Measurements from ENCODE around the gene ANKMY1. TPM values are rescaled to one million over a fixed set of nuclear protein-coding genes. Genes with fewer than 3 reads are reported as not detected.

ANKMY1 gene
- total RNA-seq, 3 donors from 2014 or later (not counting 1 experiment from before 2014, with no cell fraction given) = 43.8 to 51.5 (median 46.6) TPM

DNA sequence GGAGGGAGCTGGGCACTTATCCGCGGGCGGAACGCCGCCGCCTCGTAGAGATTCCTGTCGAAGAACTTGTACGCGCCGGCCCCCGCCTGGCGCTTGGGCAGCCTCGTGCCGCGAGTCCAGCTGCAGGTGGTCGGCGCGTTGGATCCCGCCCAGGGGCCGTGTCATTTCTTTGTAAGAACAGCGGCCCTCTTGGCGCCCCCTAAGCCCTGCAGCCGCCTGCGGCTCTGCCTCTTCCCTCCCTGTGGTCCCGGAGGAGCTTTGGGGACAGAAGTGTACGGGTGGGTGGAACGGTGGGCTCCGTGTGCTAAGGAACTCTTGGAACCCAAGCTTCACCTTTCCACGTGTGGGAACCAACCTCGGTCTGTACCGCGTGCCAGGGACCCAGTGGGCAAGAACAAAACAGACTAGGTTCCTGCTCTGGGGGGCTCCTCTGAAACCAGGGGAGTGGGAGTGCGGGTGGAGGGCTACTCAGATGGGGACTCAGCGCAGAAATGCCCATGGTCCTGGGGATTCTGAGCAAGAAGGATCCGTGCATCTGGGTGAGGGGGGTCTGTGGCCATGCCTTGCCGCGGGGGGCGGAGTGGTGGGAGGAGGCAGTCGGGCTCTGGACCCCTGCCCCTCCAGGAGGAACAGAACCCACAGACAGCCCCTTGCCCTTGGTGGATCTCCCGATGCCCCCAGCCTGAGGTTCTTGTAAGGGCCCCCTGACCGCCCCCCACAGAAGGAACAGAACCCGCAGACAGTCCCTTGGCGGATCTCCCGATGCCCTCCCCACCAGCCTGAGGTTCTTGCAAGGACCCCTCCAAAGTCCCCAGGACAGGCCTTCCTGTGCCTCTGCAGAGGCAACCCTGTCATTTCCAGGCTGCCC is 120.9 kb downstream of the ANKMY1 start:
- intact Hi-C loops (cut with micrococcal nuclease) = loop anchor here (5.0 kb wide), 1 partner anchor 285 kb away; no protein-coding TSS in a partner anchor
- WGBS (ENCODE audit: insufficient coverage) = 25% methylated on average over 45 of the region's 45 CpGs
- DNase-seq = no peak
- H3K4me1 Mint-ChIP-seq = peaks cover 0 to 13% of the 10 kb centered on the region in 2 donors
- no peaks in the 10 kb centered on the region for H3K9me3 Mint-ChIP-seq
- Histone ChIP-seq H3K36me3 (ENCODE audit: control insufficient read depth, insufficient read depth, low read length) (no peaks in the 10 kb centered on the region), H3K4me3 (ENCODE audit: low read length) (no peak overlapping the region), H3K27ac (ENCODE audit: low read length) (no peak overlapping the region), H3K4me1 (ENCODE audit: control insufficient read depth, insufficient read depth, low read length) (peaks cover 17% of the 10 kb centered on the region), H3K9me3 (ENCODE audit: control insufficient read depth, insufficient read depth, low read length) (no peaks in the 10 kb centered on the region), H3K27me3 (ENCODE audit: control insufficient read depth, insufficient read depth, low read length) (peaks cover 21% of the 10 kb centered on the region)
- no peak overlapping the region for H3K27ac Mint-ChIP-seq
- H3K4me3 Mint-ChIP-seq = peak overlapping the region; percentile 64
- TF ChIP-seq, protein P1, sequence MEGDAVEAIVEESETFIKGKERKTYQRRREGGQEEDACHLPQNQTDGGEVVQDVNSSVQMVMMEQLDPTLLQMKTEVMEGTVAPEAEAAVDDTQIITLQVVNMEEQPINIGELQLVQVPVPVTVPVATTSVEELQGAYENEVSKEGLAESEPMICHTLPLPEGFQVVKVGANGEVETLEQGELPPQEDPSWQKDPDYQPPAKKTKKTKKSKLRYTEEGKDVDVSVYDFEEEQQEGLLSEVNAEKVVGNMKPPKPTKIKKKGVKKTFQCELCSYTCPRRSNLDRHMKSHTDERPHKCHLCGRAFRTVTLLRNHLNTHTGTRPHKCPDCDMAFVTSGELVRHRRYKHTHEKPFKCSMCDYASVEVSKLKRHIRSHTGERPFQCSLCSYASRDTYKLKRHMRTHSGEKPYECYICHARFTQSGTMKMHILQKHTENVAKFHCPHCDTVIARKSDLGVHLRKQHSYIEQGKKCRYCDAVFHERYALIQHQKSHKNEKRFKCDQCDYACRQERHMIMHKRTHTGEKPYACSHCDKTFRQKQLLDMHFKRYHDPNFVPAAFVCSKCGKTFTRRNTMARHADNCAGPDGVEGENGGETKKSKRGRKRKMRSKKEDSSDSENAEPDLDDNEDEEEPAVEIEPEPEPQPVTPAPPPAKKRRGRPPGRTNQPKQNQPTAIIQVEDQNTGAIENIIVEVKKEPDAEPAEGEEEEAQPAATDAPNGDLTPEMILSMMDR (IDR thresholded peaks at IDR 0.05) = no peak
- no peak for ATAC-seq
- H3K36me3 Mint-ChIP-seq = no peaks in the 10 kb centered on the region
- H3K27me3 Mint-ChIP-seq (ENCODE audit: low read depth in 2 of 2) = peaks cover 11 to 16% of the 10 kb centered on the region in 2 donors

DNA sequence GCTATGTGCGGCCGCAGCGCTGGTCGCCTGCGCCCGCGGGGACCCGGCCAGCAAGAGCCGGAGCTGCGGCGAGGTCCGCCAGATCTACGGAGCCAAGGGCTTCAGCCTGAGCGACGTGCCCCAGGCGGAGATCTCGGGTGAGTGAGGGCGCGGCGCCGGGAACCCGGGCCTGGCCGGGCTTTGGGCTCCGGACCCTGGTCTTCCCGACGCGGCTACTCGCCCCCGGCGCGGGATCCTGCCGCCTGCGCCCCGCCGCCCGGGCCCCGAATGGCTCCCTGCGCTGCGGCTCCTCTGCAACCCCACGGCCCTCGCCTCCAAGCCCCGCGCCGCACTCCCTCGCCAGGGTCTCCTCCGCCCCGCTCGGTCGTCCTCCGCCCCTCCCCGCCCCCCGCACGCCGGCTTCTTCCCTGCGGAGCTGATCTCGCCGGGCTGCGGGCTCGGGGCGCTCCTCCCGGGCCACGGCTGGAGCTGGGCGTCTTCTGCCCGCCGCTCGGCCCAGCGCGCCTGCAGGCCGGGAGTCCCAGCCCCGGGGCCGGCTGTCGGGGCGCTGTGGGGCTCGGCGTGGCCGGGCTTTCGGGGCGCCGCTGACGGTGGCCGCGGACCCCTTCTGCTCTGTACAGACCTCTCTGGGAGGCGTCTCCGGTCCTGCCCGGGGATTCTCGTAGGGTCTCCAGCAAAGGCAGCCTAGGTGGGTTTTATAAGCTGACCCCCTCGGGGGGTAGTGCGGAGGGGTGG is 121.7 kb downstream of the ANKMY1 start:
- peaks cover 17% of the 10 kb centered on the region for H3K4me1 ChIP-seq (ENCODE audit: control insufficient read depth, insufficient read depth, low read length)
- 1% methylated on average over 88 of the region's 88 CpGs for WGBS (ENCODE audit: insufficient coverage)
- no peaks in the 10 kb centered on the region for H3K9me3 ChIP-seq (ENCODE audit: control insufficient read depth, insufficient read depth, low read length)
- Mint-ChIP-seq H3K9me3 (no peaks in the 10 kb centered on the region), H3K4me3 (peak overlapping the region; percentile 64), H3K27ac (no peak overlapping the region), H3K4me1 (peaks cover 0 to 13% of the 10 kb centered on the region in 2 donors), H3K27me3 (ENCODE audit: low read depth in 2 of 2) (peaks cover 13 to 16% of the 10 kb centered on the region in 2 donors), H3K36me3 (no peaks in the 10 kb centered on the region)
- ATAC-seq (no peak), DNase-seq (peak in 1 of 2 donors; percentile 27)
- no peak overlapping the region for H3K27ac ChIP-seq (ENCODE audit: low read length)
- no peaks in the 10 kb centered on the region for H3K36me3 ChIP-seq (ENCODE audit: control insufficient read depth, insufficient read depth, low read length)
- intact Hi-C loops (cut with micrococcal nuclease) = loop anchor here (5.0 kb wide), 1 partner anchor 284 kb away; no protein-coding TSS in a partner anchor
- TF ChIP-seq, protein P1 (IDR thresholded peaks at IDR 0.05) = no peak
- H3K4me3 ChIP-seq (ENCODE audit: low read length) = no peak overlapping the region
- peaks cover 21% of the 10 kb centered on the region for H3K27me3 ChIP-seq (ENCODE audit: control insufficient read depth, insufficient read depth, low read length)

DNA sequence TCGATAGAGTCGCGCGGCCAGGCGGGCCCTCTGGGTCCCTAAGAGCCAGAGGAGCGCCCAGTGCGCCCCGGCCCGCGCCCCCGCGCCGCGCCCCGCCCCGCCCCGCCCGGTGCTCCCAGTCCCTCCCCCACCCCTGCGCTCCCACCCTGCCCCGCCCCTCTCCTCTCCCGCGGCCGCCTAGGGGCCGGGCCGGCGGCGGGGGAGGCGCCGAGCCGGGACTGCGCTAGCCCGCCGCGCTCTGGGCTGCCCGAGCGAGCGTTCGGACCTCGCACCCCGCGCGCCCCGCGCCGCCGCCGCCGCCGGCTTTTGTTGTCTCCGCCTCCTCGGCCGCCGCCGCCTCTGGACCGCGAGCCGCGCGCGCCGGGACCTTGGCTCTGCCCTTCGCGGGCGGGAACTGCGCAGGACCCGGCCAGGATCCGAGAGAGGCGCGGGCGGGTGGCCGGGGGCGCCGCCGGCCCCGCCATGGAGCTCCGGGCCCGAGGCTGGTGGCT is 122.3 kb downstream of the ANKMY1 start, which contains the start of gene GPC1:
TSS of gene GPC1 (plus strand) at position 207 of the 491 bp plus-strand sequence. CDS start at position 463, 256 bp downstream.
- H3K4me3 ChIP-seq (ENCODE audit: low read length) = peak within 1 kb of the TSS; percentile 24
- ATAC-seq = peak; percentile 43 to 67 (median 59)

More for the DNA sequence above, 122.3 kb downstream of the ANKMY1 start, which contains the start of gene GPC1:
- TF ChIP-seq, protein P1 (IDR thresholded peaks at IDR 0.05) = no peak
- peaks cover 13 to 16% of the 10 kb centered on the region in 2 donors for H3K27me3 Mint-ChIP-seq (ENCODE audit: low read depth in 2 of 2)
- Histone ChIP-seq H3K9me3 (ENCODE audit: control insufficient read depth, insufficient read depth, low read length) (no peaks in the 10 kb centered on the region), H3K27ac (ENCODE audit: low read length) (no peak within 1 kb of the TSS), H3K4me1 (ENCODE audit: control insufficient read depth, insufficient read depth, low read length) (peaks cover 17% of the 10 kb centered on the region), H3K27me3 (ENCODE audit: control insufficient read depth, insufficient read depth, low read length) (peaks cover 21% of the 10 kb centered on the region), H3K36me3 (ENCODE audit: control insufficient read depth, insufficient read depth, low read length) (no peaks in the 10 kb centered on the region)
- peak within 1 kb of the TSS in 1 of 2 donors; percentile 13 for H3K27ac Mint-ChIP-seq
- H3K36me3 Mint-ChIP-seq = no peaks in the 10 kb centered on the region
- no peaks in the 10 kb centered on the region for H3K9me3 Mint-ChIP-seq
- peaks cover 0 to 13% of the 10 kb centered on the region in 2 donors for H3K4me1 Mint-ChIP-seq
- peak within 1 kb of the TSS; percentile 86 for H3K4me3 Mint-ChIP-seq
- intact Hi-C loops (cut with micrococcal nuclease) = loop anchor here (5.0 kb wide), 1 partner anchor 283 kb away; no protein-coding TSS in a partner anchor
- DNase-seq = peak in 1 of 2 donors; percentile 74
- under 1% methylated on average over 67 of the region's 77 CpGs for WGBS (ENCODE audit: insufficient coverage)

Measured in natural killer cell (primary cell).